ENCODE measurements around the gene RABL3.
"Not testable (repeated sequence)": the region's sequence is repeated elsewhere in the genome, so short reads cannot be mapped to it uniquely, and the experiment has no call there.

The RABL3 gene

GRCh38 chr3:120682095-120682681, 60.1 kb downstream of the RABL3 start, which contains the start of gene HGD:
HGD (minus strand) TSS chr3:120682239; CDS start chr3:120682111, 128 bp downstream.
- no peak for DNase-seq

- no peak for DNase-seq
These were observed 60.7 kb downstream of the RABL3 start for GRCh38 chr3:120681506-120682038.

- DNase-seq = no peak
These were observed 61.3 kb downstream of the RABL3 start for GRCh38 chr3:120681018-120681417.

GRCh38 chr3:120680193-120680894, 62.0 kb downstream of the RABL3 start:
- DNase-seq = no peak

GRCh38 chr3:120678984-120679383, 63.3 kb downstream of the RABL3 start:
- no peak for DNase-seq

GRCh38 chr3:120678331-120678947, 63.9 kb downstream of the RABL3 start:
- DNase-seq = no peak

GRCh38 chr3:120677193-120677592, 65.1 kb downstream of the RABL3 start:
- DNase-seq = not testable (repeated sequence)

GRCh38 chr3:120673116-120673515, 69.2 kb downstream of the RABL3 start:
- no peak for DNase-seq

GRCh38 chr3:120670576-120670975, 71.7 kb downstream of the RABL3 start:
- DNase-seq = no peak

- no peak for DNase-seq
These were observed 77.4 kb downstream of the RABL3 start for GRCh38 chr3:120664926-120665325.

- no peak for DNase-seq
These were observed 80.4 kb downstream of the RABL3 start for GRCh38 chr3:120661945-120662344.

- no peak for DNase-seq
These were observed 81.0 kb downstream of the RABL3 start for GRCh38 chr3:120661106-120661905.

- DNase-seq = no peak
These were observed 82.5 kb downstream of the RABL3 start for GRCh38 chr3:120659834-120660233.

- DNase-seq = no peak
These were observed 83.0 kb downstream of the RABL3 start for GRCh38 chr3:120659285-120659684.

GRCh38 chr3:120652896-120653545, 89.3 kb downstream of the RABL3 start:
- no peak for DNase-seq

- DNase-seq = no peak
These were observed 90.0 kb downstream of the RABL3 start for GRCh38 chr3:120652281-120652680.

- no peak for DNase-seq
These were observed 92.0 kb downstream of the RABL3 start for GRCh38 chr3:120650311-120650710.

GRCh38 chr3:120649830-120650233, 92.5 kb downstream of the RABL3 start:
- DNase-seq = no peak

- no peak for DNase-seq
These were observed 94.0 kb downstream of the RABL3 start for GRCh38 chr3:120648290-120648689.

- no peak for DNase-seq
These were observed 95.4 kb downstream of the RABL3 start for GRCh38 chr3:120646771-120647432.

- DNase-seq = no peak
These were observed 97.1 kb downstream of the RABL3 start for GRCh38 chr3:120645083-120645845.

Measured in stimulated activated naive CD4-positive, alpha-beta T cell treated with Interleukin-2 at 50 U/mL for 16 hours (primary cell).